BE2C (cell line): Measurements from ENCODE around the gene EEF1AKMT2.

ENCODE experiments used
- DNase-seq: peaks from one replicate; pipeline ENCODE4 v3.0.0-alpha.2; 2020
- H3K27me3 ChIP-seq: fragments of 250-450 bp; sonication (Bioruptor Pico); 2 replicates; pipeline ENCODE4 v1.5.1; 2020; ENCODE audit warnings: mild to moderate bottlenecking
- H3K36me3 ChIP-seq: fragments of 250-450 bp; sonication (Bioruptor Pico); 2 replicates; pipeline ENCODE4 v1.5.1; 2020; ENCODE audit warnings: mild to moderate bottlenecking
- H3K4me1 ChIP-seq: fragments of 250-450 bp; sonication (Bioruptor Pico); 2 replicates; pipeline ENCODE4 v1.5.1; 2020
- H3K4me3 ChIP-seq: 2 replicates; pipeline ENCODE4 v1.5.1; 2011; ENCODE audit warnings: low read depth, low read length
- H3K9me3 ChIP-seq: fragments of 250-450 bp; sonication (Bioruptor Pico); 2 replicates; pipeline ENCODE4 v1.5.1; 2020
- TF ChIP-seq, protein P1 (sequence below): IDR thresholded peaks from 2 replicates; pipeline ENCODE4 v1.5.1; 2012; ENCODE audit warnings: mild to moderate bottlenecking, low read depth, low read length

The EEF1AKMT2 gene

DNA sequence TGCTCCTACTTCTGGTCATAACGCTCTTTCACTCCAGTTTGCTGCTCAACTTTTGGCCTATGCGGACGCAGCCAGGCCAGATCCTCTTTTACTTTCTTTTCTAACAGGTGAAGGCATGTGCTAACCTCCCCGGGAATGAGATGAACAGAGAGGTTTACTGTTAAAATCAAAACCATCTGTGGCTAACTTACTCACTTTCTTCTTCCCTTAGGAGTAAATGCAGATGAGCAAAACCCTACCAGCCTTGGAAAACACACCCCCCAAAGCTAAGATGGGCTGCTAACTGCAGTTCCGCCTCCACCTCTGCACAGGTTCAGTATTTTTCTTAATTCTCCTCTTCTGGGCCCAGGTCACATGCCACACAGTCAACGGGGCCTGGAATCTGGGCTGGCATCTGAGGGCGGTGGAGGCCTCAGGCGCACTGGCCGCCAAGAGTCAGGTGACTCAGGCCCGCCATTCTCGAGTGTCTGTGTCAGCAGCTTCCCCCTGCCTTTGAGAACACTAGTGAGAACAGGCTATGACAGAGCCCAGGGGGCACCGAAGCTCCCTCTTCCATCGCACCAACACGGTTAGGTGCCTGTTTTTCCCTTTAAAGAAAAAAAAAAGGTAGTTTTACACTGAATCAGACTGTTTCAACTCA lies 58.6 kb downstream of the EEF1AKMT2 start:
- Histone ChIP-seq H3K4me3 (no peak overlapping the region), H3K9me3 (no peaks in the 10 kb centered on the region), H3K27me3 (no peaks in the 10 kb centered on the region), H3K4me1 (0 out of 2 replicates have a peak, but pooled peaks cover 2% of the 10 kb centered on the region), H3K36me3 (peaks cover 7% of the 10 kb centered on the region)
- TF ChIP-seq, protein P1, sequence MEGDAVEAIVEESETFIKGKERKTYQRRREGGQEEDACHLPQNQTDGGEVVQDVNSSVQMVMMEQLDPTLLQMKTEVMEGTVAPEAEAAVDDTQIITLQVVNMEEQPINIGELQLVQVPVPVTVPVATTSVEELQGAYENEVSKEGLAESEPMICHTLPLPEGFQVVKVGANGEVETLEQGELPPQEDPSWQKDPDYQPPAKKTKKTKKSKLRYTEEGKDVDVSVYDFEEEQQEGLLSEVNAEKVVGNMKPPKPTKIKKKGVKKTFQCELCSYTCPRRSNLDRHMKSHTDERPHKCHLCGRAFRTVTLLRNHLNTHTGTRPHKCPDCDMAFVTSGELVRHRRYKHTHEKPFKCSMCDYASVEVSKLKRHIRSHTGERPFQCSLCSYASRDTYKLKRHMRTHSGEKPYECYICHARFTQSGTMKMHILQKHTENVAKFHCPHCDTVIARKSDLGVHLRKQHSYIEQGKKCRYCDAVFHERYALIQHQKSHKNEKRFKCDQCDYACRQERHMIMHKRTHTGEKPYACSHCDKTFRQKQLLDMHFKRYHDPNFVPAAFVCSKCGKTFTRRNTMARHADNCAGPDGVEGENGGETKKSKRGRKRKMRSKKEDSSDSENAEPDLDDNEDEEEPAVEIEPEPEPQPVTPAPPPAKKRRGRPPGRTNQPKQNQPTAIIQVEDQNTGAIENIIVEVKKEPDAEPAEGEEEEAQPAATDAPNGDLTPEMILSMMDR, result no peak
- no peak for DNase-seq

DNA sequence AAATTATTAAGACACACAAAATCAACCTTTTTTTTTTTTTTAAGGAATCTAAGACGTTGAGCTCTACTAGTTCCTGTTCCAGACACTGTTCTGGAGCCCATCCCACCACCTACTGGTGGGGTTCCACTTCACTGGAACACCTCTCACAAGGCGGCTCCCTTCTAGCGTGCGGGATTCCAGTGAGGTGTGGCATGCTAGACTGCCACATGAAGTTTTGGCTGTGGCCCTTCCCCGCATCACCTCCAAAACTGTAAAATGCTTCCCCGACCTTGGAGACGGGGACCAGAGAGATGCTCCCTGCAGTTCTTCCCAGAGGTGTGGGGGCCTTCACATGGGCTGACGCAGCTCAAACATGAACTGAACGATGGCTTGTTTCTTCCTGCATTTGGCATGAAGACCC lies 60.1 kb downstream of the EEF1AKMT2 start:
- Histone ChIP-seq H3K36me3 (peaks cover 7% of the 10 kb centered on the region), H3K4me3 (no peak overlapping the region), H3K9me3 (no peaks in the 10 kb centered on the region), H3K4me1 (0 out of 2 replicates have a peak, but pooled peaks cover 8% of the 10 kb centered on the region), H3K27me3 (no peaks in the 10 kb centered on the region)
- DNase-seq, result no peak
- TF ChIP-seq, protein P1, result no peak

DNA sequence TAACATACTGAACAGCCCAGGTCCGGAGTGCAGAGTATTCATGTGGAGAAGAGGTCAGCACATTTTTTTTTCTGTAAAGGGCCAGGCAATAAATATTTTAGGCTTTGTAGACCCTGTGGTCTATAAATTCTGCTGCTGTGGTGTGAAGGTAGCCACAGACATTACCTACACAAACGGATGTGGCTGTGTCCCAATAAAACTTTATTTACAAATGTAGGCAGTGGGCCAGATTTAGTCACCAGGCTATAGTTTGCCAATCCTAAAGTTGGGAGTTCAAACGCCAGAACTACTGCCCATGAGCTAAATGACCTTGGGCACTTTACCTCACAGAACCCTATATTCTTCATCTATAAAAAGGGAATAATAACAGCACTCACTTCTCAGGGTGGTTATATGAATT lies 60.9 kb downstream of the EEF1AKMT2 start:
- Histone ChIP-seq H3K4me3 (no peak overlapping the region), H3K36me3 (peaks cover 7% of the 10 kb centered on the region), H3K9me3 (no peaks in the 10 kb centered on the region), H3K4me1 (0 out of 2 replicates have a peak, but pooled peaks cover 8% of the 10 kb centered on the region), H3K27me3 (no peaks in the 10 kb centered on the region)
- TF ChIP-seq, protein P1, result no peak
- no peak for DNase-seq

DNA sequence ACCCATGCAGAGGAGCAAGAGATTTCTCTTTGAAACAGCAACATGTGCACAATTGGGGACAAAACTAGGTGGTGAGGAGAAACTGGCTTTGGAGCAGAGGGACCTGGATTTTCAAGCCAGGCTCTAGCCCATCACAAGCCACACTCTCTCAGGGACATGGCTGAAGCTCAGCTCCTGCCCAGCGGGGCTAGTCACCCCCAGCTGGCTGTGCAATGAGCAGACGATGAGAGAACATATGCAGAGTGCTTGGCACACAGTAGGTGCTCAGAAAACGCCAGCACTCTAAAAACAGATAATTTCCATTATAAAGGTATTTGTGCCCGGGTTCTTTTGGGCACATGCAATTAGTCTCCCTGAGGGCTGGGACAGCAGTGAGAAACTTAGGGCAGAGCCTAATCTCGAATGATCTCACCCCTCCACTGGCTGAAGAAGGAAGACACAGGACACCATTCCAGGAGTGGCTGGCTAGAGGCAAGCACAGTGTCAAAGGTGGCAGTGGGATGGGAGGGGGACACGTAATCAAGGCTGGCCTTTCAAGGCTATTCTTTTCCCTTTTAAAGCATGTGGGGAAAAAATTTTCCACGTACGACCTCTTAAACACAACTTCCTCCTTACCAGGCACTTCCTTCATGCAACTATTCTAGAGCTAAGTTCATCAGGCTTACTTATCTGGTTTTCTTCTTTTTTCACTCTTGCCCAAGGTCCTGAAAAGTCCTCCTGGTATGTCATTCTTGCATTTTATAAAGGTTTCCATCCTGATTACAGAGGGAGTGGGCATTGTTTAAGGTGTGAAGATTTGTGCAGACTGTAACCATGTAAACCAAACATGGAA lies 62.6 kb downstream of the EEF1AKMT2 start:
- Histone ChIP-seq H3K27me3 (no peaks in the 10 kb centered on the region), H3K9me3 (no peaks in the 10 kb centered on the region), H3K4me3 (no peak overlapping the region), H3K4me1 (peaks cover 8% of the 10 kb centered on the region; the same call in 1 of the 2 replicates), H3K36me3 (peaks cover 3% of the 10 kb centered on the region; the same call in 1 of the 2 replicates)
- TF ChIP-seq, protein P1, result no peak
- DNase-seq, result no peak

DNA sequence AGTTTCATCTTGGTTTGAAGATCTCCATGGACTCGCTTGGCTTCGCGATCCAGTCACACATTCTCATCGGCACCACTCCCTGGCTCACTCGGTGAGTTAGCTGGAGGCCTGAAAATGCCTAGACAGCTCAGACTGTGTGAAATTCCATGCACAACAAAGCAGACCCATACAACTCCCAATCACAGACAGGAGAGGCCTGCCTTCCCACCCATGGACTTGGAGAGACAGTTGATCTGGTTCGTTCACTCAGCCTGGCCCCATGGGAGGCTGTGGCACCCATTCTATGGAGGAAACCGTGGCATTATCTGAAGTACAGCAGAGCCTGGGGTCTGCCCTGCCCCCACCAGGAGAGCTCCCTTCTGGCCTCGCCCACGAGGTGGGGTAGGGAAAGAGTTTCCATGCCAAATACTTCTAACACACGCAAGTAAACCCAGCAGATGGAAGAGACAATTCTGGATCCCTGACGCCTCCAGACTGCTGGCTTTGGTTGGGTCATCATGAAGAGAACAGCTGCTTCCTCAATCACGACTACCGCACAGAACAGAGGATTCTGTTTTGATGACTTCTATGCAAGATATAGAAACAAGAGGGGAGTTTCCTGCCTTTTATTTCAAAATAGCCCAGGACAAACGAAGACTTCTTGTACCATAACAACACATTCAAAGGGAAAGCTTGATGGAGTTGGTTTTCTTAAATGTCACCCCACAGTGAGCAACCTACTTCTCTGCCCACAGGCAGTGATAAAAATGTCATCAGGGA lies 63.4 kb downstream of the EEF1AKMT2 start:
- TF ChIP-seq, protein P1, result no peak
- Histone ChIP-seq H3K4me3 (no peak overlapping the region), H3K36me3 (peaks cover 3% of the 10 kb centered on the region; the same call in 1 of the 2 replicates), H3K4me1 (peaks cover 8% of the 10 kb centered on the region; the same call in 1 of the 2 replicates), H3K27me3 (no peaks in the 10 kb centered on the region), H3K9me3 (no peaks in the 10 kb centered on the region)
- no peak for DNase-seq
